Keratinocyte (primary cell): ENCODE data around the gene RBPJ. TPM values are rescaled to one million over a fixed set of nuclear protein-coding genes. Genes with fewer than 3 reads are reported as not detected.

Experiments
- DNase-seq: peaks from one replicate; pipeline ENCODE4 v3.0.0-alpha.2; 2011; ENCODE audit warnings: low read depth, missing footprints, low spot score
- FAIRE-seq: peaks from 2 replicates; lab custom pipeline; 2011; peaks lifted over from hg19 to GRCh38; lab: Jason Lieb, UNC
- H2AFZ ChIP-seq: 2 replicates; pipeline ENCODE4 v1.6.0; 2012; ENCODE audit warnings: low read length, control low read depth, inconsistent platforms; ENCODE audit not compliant: control insufficient read depth
- H3K27ac ChIP-seq: 2 replicates; pipeline ENCODE4 v1.5.1; 2011; ENCODE audit warnings: low read length; ENCODE audit not compliant: control insufficient read depth, insufficient read depth
- H3K27me3 ChIP-seq: 3 replicates; pipeline ENCODE4 v1.6.0; 2011; ENCODE audit warnings: low read length; ENCODE audit not compliant: control insufficient read depth, insufficient read depth; ENCODE audit errors: extremely low read depth
- H3K36me3 ChIP-seq, 2 experiments: 2 replicates in 1 of 2; 3 replicates in 1 of 2; pipeline ENCODE4 v1.5.1; 2011; ENCODE audit warnings: low read length in 2 of 2, mild to moderate bottlenecking in 1 of 2; ENCODE audit not compliant: control insufficient read depth in 2 of 2, insufficient read depth in 2 of 2; ENCODE audit errors: extremely low read depth in 1 of 2
- H3K4me1 ChIP-seq: 3 replicates; pipeline ENCODE4 v1.5.1; 2011; ENCODE audit warnings: low read length; ENCODE audit not compliant: control insufficient read depth, insufficient read depth; ENCODE audit errors: extremely low read depth
- H3K4me2 ChIP-seq: 3 replicates; pipeline ENCODE4 v1.6.0; 2011; ENCODE audit warnings: low read depth, low read length; ENCODE audit not compliant: control insufficient read depth, insufficient read depth; ENCODE audit errors: extremely low read depth
- H3K4me3 ChIP-seq, 3 experiments: fragments of 200-600 bp in 1 of 3; sonication (generic) in 1 of 3; 2 replicates in 2 of 3; 3 replicates in 1 of 3; pipeline ENCODE4 v1.5.1; 2011 to 2016; ENCODE audit warnings: low read length in 3 of 3, mild to moderate bottlenecking in 3 of 3, control low read depth in 2 of 3, inconsistent platforms in 1 of 3, low read depth in 1 of 3, mixed read lengths in 1 of 3, mixed run types in 1 of 3, moderate library complexity in 1 of 3; ENCODE audit not compliant: control insufficient read depth in 2 of 3, insufficient read depth in 2 of 3; ENCODE audit errors: extremely low read depth in 1 of 3
- H3K79me2 ChIP-seq: 2 replicates; pipeline ENCODE4 v1.6.0; 2012; ENCODE audit warnings: low read length; ENCODE audit not compliant: control insufficient read depth, insufficient read depth
- H3K9ac ChIP-seq: 3 replicates; pipeline ENCODE4 v1.6.0; 2011; ENCODE audit warnings: low read length; ENCODE audit not compliant: control insufficient read depth, insufficient read depth; ENCODE audit errors: extremely low read depth
- H3K9me1 ChIP-seq: 3 replicates; pipeline ENCODE4 v1.6.0; 2011; ENCODE audit warnings: low read length; ENCODE audit not compliant: control insufficient read depth, insufficient read depth; ENCODE audit errors: extremely low read depth
- H3K9me3 ChIP-seq: 2 replicates; pipeline ENCODE4 v1.5.1; 2012; ENCODE audit warnings: low read depth, low read length; ENCODE audit not compliant: control insufficient read depth
- H4K20me1 ChIP-seq: 3 replicates; pipeline ENCODE4 v1.6.0; 2011; ENCODE audit warnings: low read length; ENCODE audit not compliant: control insufficient read depth, insufficient read depth; ENCODE audit errors: extremely low read depth
- EZH2 ChIP-seq: IDR thresholded peaks from one replicate; pipeline ENCODE4 v1.6.1; 2012; ENCODE audit warnings: inconsistent platforms, mild to moderate bottlenecking, low read length, moderate library complexity
- dilution Hi-C: fragments of 300-500 bp; cut with MboI; formaldehyde crosslinking; loops from one replicate; pipeline ENCODE4 v1.7.0; 2020; ENCODE audit warnings: low sequenced_read_pairs; ENCODE audit not compliant: extremely low pct_ligation_motif_present
- polyA plus RNA-seq, 5 experiments: library from polyadenylated mRNA; depleted of rRNA in 3 of 5; stranded (reverse) in 3 of 5; stranded (forward) in 1 of 5; unstranded in 1 of 5; fragments of >200 nt; gene quantifications; 1 replicate in 1 of 5; 2 replicates in 3 of 5; 3 replicates in 1 of 5; pipeline versions ENCODE4 v1.2.1 to v1.2.3, GENCODE V29; 2011 to 2012; ENCODE audit warnings: missing spikeins in 2 of 5, low read depth in 1 of 5, low replicate concordance in 1 of 5
- TF ChIP-seq, protein P1 (sequence below), 3 experiments: IDR thresholded peaks in 1 of 3; conservative IDR thresholded peaks in 1 of 3; optimal IDR thresholded peaks in 1 of 3; 2 replicates in 2 of 3; 3 replicates in 1 of 3; pipeline versions ENCODE3 to v1.5.1; 2011; ENCODE audit warnings: low read length in 3 of 3, mild to moderate bottlenecking in 3 of 3, moderate library complexity in 2 of 3, control low read depth in 1 of 3, inconsistent platforms in 1 of 3; ENCODE audit not compliant: insufficient read depth in 2 of 3; ENCODE audit errors: extremely low read depth in 1 of 3

RBPJ gene
- polyA plus RNA-seq, 1 donor (not counting 4 experiments of a cell fraction or from before 2014, with no cell fraction given), result 38.0 TPM

DNA sequence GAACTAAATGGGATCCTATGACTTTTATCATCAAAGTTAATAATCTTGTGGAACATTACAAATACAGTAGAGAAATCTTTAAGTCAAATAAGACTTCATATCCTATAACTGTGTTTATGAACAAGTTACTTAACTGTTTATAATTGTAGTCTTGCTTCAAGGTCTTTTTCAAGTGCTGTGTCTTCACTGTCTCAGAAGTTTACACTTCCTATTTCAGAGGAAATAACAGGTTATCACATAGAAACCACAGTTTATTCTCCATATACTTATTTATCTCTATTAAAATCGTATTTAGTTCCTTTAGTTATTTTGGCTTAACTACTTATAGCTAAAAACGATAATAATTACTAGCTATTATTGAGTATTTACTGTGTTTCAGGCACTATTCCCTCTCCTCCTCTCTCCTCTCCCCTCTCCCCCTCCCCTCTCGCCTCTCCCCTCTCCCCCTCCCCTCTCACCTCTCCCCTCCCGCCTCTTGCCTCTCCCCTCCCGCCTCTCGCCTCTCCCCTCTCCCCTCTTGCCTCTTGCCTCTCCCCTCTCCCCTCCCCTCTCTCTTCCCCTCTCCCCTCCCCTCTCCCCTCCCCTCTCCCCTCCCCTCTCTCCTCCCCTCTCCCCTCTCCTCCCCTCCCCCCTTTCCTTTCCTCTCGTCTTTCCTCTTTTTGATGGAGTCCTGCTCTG is 63.7 kb downstream of the RBPJ start:
- TF ChIP-seq EZH2, result no peak
- TF ChIP-seq, protein P1, sequence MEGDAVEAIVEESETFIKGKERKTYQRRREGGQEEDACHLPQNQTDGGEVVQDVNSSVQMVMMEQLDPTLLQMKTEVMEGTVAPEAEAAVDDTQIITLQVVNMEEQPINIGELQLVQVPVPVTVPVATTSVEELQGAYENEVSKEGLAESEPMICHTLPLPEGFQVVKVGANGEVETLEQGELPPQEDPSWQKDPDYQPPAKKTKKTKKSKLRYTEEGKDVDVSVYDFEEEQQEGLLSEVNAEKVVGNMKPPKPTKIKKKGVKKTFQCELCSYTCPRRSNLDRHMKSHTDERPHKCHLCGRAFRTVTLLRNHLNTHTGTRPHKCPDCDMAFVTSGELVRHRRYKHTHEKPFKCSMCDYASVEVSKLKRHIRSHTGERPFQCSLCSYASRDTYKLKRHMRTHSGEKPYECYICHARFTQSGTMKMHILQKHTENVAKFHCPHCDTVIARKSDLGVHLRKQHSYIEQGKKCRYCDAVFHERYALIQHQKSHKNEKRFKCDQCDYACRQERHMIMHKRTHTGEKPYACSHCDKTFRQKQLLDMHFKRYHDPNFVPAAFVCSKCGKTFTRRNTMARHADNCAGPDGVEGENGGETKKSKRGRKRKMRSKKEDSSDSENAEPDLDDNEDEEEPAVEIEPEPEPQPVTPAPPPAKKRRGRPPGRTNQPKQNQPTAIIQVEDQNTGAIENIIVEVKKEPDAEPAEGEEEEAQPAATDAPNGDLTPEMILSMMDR (optimal IDR thresholded peaks at IDR 0.05 in 1 of 3, IDR thresholded peaks at IDR 0.05 in 1 of 3, conservative IDR thresholded peaks at IDR 0.05 in 1 of 3; ENCODE audit: extremely low read depth in 1 of 3, insufficient read depth in 2 of 3, low read length in 3 of 3), result no peak
- Histone ChIP-seq H3K9me3 (no peaks in the 10 kb centered on the region), H3K4me3 (no peak overlapping the region), H3K9me1 (no peaks in the 10 kb centered on the region), H4K20me1 (no peaks in the 10 kb centered on the region), H2AFZ (no peak overlapping the region), H3K9ac (no peak overlapping the region), H3K36me3 (peaks cover 0 to 6% of the 10 kb centered on the region in 2 experiments), H3K79me2 (peaks cover 4% of the 10 kb centered on the region), H3K4me2 (no peak overlapping the region), H3K4me1 (peaks cover 11% of the 10 kb centered on the region), H3K27ac (no peak overlapping the region), H3K27me3 (no peaks in the 10 kb centered on the region)
- dilution Hi-C loops, result no loop called here
- DNase-seq, result no peak
- no peak for FAIRE-seq

DNA sequence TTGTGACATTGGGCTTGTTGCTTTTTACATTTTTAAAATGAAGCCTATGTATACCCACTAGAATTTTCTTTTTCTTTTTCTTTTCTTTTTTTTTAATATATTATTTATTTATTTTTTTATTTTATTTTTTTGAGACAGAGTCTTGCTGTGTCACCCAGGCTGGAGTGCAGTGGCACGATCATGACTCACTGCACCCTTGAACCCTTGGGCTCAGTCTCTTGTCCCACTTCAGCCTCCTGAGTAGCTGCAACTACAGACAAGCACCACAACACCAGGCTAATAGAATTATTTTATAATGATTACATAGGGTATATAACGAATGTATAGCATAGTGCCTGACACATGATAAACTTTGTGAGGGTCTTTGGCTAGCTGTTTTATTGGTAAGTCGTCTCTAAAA is 64.9 kb downstream of the RBPJ start:
- Histone ChIP-seq H3K9ac (no peak overlapping the region), H3K4me2 (no peak overlapping the region), H3K27me3 (no peaks in the 10 kb centered on the region), H2AFZ (no peak overlapping the region), H3K9me3 (no peaks in the 10 kb centered on the region), H4K20me1 (no peaks in the 10 kb centered on the region), H3K4me3 (no peak overlapping the region), H3K36me3 (peaks cover 0 to 6% of the 10 kb centered on the region in 2 experiments), H3K4me1 (peaks cover 11% of the 10 kb centered on the region), H3K9me1 (no peaks in the 10 kb centered on the region), H3K27ac (no peak overlapping the region), H3K79me2 (peaks cover 4% of the 10 kb centered on the region)
- TF ChIP-seq EZH2, result no peak
- TF ChIP-seq, protein P1 (optimal IDR thresholded peaks at IDR 0.05 in 1 of 3, IDR thresholded peaks at IDR 0.05 in 1 of 3, conservative IDR thresholded peaks at IDR 0.05 in 1 of 3; ENCODE audit: extremely low read depth in 1 of 3, insufficient read depth in 2 of 3, low read length in 3 of 3), result no peak
- dilution Hi-C loops, result no loop called here
- FAIRE-seq, result no peak
- no peak for DNase-seq
